Fibroblast of mammary gland (primary cell): Measurements from ENCODE around the gene NFKB1.
"Not testable (repeated sequence)": the region's sequence is repeated elsewhere in the genome, so short reads cannot be mapped to it uniquely, and the experiment has no call there.

ENCODE experiments used
- DNase-seq: peaks from one replicate; pipeline ENCODE4 v3.0.0-alpha.2; 2010; ENCODE audit warnings: low read depth
- H3K4me3 ChIP-seq: 2 replicates; pipeline ENCODE4 v1.5.1; 2011; ENCODE audit warnings: low read depth, mild to moderate bottlenecking, low read length, moderate library complexity; ENCODE audit not compliant: control insufficient read depth
- TF ChIP-seq, protein P1 (sequence below): conservative IDR thresholded peaks from 2 replicates; pipeline ENCODE4 v1.5.1; 2011; ENCODE audit warnings: low read depth, low read length, inconsistent platforms; ENCODE audit not compliant: control insufficient read depth, insufficient read depth

NFKB1 gene

DNA sequence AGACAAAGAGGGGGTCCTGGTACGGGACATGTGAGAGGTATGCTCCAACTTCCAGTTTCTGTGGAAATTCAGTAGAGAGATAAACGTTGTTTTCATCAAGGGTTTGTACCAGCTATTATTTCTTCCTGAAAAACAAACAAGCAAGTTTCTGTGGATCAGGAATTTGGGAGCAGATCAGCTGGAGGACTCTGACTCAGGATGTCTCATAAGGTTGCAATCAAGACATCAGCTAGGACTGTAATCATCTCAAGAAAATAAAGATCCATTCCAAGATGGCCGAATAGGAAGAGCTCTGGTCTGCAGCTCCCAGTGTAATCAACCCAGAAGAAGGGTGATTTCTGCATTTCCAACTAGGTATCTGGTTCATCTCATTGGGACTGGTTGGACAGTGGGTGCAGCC, 23.5 kb upstream of the NFKB1 start:
- DNase-seq: peak; percentile 67

DNA sequence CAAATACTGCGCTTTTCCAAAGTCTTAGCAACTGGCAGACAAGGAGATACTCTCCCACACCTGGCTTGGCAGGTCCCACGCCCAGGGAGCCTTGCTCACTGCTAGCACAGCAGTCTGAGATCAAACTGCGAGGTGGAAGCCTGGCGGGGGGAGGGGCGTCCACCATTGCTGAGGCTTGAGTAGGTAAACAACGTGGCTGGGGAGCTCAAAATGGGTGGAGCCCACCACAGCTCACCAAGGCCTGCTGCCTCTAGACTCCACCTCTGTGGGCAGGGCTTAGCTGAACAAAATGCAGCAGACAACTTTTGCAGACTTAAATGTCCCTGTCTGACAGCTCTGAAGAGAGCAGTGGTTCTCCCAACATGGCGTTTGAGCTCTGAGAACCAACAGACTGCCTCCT, 23.0 kb upstream of the NFKB1 start:
- TF ChIP-seq, protein P1, sequence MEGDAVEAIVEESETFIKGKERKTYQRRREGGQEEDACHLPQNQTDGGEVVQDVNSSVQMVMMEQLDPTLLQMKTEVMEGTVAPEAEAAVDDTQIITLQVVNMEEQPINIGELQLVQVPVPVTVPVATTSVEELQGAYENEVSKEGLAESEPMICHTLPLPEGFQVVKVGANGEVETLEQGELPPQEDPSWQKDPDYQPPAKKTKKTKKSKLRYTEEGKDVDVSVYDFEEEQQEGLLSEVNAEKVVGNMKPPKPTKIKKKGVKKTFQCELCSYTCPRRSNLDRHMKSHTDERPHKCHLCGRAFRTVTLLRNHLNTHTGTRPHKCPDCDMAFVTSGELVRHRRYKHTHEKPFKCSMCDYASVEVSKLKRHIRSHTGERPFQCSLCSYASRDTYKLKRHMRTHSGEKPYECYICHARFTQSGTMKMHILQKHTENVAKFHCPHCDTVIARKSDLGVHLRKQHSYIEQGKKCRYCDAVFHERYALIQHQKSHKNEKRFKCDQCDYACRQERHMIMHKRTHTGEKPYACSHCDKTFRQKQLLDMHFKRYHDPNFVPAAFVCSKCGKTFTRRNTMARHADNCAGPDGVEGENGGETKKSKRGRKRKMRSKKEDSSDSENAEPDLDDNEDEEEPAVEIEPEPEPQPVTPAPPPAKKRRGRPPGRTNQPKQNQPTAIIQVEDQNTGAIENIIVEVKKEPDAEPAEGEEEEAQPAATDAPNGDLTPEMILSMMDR: no peak

More for the DNA sequence above, 23.5 kb upstream of the NFKB1 start:
- TF ChIP-seq, protein P1: no peak
- H3K4me3 ChIP-seq: no peak overlapping the region

DNA sequence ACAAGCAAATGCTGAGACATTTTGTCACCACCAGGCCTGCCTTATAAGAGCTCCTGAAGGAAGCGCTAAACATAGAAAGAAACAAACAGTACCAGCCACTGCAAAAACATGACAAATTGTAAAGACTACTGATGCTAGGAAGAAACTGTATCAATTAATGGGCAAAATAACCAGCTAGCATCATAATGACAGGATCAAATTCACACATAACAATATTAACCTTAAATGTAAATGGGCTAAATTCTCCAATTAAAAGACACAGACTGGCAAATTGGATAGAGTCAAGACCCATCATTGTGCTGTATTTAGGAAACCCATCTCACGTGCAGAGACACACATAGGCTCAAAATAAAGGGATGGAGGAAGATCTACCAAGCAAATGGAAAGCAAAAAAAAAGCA, 21.3 kb upstream of the NFKB1 start:
- not testable (repeated sequence) for H3K4me3 ChIP-seq, DNase-seq

More for the DNA sequence above, 23.0 kb upstream of the NFKB1 start:
- no peak for DNase-seq
- no peak overlapping the region for H3K4me3 ChIP-seq

DNA sequence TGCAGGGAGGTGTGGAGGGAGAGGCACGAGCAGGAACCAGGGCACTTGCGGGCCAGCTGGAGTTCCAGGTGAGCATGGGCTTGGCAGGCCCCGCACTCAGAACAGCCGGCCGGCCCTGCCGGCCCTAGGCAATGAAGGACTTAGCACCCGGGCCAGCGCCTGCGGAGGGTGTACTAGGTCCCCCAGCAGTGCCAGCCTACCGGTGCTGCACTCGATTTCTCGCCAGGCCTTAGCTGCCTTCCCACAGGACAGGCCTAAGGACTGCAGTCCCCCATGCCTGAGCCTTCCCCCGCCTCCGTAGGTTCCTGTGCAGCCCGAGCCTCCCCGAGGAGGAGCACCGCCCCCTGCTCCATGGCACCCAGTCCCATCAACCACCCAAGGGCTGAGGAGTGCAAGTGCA, 18.0 kb upstream of the NFKB1 start:
- no peak overlapping the region for H3K4me3 ChIP-seq
- TF ChIP-seq, protein P1: no peak

DNA sequence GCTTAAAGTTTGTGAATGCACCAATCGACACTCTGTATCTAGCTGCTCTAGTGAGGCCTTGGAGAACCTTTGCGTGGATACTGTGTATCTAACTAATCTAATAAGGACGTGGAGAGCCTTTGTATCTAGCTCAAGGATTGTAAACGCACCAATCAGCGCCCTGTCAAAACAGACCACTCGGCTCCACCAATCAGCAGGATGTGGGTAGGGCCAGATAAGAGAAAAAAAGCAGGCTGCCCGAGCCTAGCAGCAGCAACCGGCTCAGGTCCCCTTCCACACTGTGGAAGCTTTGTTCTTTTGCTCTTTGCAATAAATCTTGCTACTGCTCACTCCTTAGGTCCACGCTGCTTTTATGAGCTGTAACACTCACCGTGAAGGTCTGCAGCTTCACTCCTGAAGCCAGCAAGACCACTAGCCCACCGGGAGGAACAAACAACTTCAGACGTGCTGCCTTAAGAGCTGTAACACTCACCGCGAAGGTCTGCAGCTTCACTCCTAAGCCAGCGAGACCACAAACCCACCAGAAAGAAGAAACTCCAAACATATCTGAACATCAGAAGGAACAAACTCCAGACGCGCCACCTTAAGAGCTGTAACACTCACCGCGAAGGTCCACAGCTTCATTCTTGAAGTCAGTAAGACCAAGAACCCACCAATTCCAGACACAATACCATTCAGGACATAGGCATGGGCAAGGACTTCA, 17.0 kb upstream of the NFKB1 start:
- H3K4me3 ChIP-seq: not testable (repeated sequence)

More for the DNA sequence above, 18.0 kb upstream of the NFKB1 start:
- no peak for DNase-seq

DNA sequence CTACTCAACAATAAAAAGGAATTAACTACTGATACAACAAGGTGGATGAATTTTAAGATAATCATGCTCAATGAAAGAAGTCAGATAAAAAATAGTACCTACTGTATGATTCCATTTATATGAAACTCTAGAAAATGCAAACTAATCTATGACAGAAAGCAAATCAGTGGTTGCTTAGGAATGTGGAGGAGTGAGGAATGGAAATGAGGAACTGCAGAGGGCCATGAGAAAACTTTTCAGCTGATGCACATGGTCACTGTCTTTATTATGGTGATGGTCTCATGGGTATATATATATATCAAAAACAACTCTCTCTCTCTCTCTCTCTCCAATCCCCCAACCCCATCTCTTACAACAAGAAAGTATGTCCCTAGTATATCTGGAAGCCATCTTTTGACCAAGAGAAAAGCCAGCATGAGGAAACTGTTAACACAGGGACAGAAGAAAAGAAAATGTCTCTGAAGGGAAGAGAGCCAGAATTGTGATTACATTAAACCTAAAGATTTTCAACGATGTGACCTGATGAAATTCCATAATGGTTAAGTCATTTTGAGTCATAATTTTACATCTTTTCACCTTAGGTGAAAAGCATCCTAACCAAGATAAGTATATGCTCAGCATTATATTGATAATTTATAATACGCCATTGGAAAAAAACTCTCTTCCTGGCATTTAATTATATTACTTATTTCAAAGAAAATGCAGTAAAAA, 8.5 kb upstream of the NFKB1 start:
- TF ChIP-seq, protein P1: no peak
- DNase-seq: no peak
- H3K4me3 ChIP-seq: no peak overlapping the region

More for the DNA sequence above, 17.0 kb upstream of the NFKB1 start:
- not testable (repeated sequence) for DNase-seq

DNA sequence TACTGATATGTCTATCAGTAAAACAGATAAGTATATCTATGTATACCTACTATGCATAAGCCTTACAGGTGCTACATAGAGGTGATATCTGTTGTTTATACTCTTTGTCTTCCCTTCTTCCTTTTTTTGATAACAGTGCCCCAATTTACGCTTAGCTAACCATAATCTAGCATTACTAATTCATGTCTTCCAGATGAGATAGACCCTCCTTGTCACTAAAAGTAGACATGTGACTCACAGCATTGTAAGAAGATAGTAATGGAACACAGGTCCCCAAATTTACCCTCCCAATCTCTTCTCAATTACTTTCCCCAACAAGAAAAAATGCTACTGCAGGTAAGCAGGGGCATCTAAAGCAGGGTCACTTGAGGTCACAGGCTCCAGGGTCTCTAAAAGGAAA, 7.9 kb upstream of the NFKB1 start:
- DNase-seq: no peak
- no peak overlapping the region for H3K4me3 ChIP-seq
- TF ChIP-seq, protein P1: no peak
